ENCODE results near the gene NRCAM. TPM values are rescaled to one million over a fixed set of nuclear protein-coding genes. Genes with fewer than 3 reads are reported as not detected.
A peak's percentile ranks its signal among the peaks of the same experiment; 100 is the strongest.

The NRCAM gene
- total and polyA plus RNA-seq, 2 donors (not counting 1 experiment from before 2014, with no cell fraction given), result 0.75 to 4.6 TPM

GRCh38 chr7:108112683-108113082, 343.6 kb downstream of the NRCAM start:
- 85% methylated on average over 2 of the region's 2 CpGs for WGBS (ENCODE audit: insufficient coverage)
- Histone ChIP-seq H3K79me2 (ENCODE audit: control insufficient read depth, insufficient read depth, low read length) (no peaks in the 10 kb centered on the region), H3K36me3 (replicated peaks in 1 of 2; ENCODE audit: control extremely low read depth in 1 of 2, control insufficient read depth in 1 of 2, extremely low read depth in 1 of 2, insufficient read depth in 2 of 2, low read length in 1 of 2) (no peaks in the 10 kb centered on the region), H2AFZ (ENCODE audit: insufficient read depth, low read depth, low read length, poor library complexity, severe bottlenecking) (no peak overlapping the region), H3K4me1 (ENCODE audit: control insufficient read depth in 2 of 2, insufficient read depth in 2 of 2, low read length in 2 of 2) (no peaks in the 10 kb centered on the region), H3K4me3 (ENCODE audit: control extremely low read depth in 1 of 5, extremely low read depth in 1 of 5, insufficient read depth in 1 of 5, low read depth in 2 of 5, low read length in 4 of 5) (no peak overlapping the region), H4K20me1 (ENCODE audit: control insufficient read depth, insufficient read depth, low read length, poor library complexity, severe bottlenecking) (no peaks in the 10 kb centered on the region), H3K9me3 (ENCODE audit: control extremely low read depth in 1 of 3, control insufficient read depth in 2 of 3, insufficient read depth in 1 of 3, low read length in 2 of 3) (no peaks in the 10 kb centered on the region), H3K27me3 (replicated peaks in 1 of 4; ENCODE audit: control extremely low read depth in 1 of 4, control insufficient read depth in 3 of 4, insufficient read depth in 4 of 4, low read length in 3 of 4) (no peaks in the 10 kb centered on the region), H3K4me2 (replicated peaks; ENCODE audit: low read depth, low read length, poor library complexity, severe bottlenecking) (no peak overlapping the region), H3K9ac (ENCODE audit: low read length) (no peak overlapping the region), H3K27ac (ENCODE audit: low read length in 2 of 2) (no peak overlapping the region)
- H3K27me3 Mint-ChIP-seq, result no peaks in the 10 kb centered on the region
- TF ChIP-seq CTCF (IDR thresholded peaks at IDR 0.05), result no peak
- TF ChIP-seq EZH2 (IDR thresholded peaks at IDR 0.05; ENCODE audit: borderline replicate concordance, insufficient read depth, low read depth, low read length, poor library complexity, severe bottlenecking), result no peak
- H3K9me3 Mint-ChIP-seq (ENCODE audit: insufficient read depth), result no peaks in the 10 kb centered on the region
- no peak for DNase-seq
- H3K4me3 Mint-ChIP-seq, result no peak overlapping the region
- CTCF ChIA-PET, result interaction anchor here (1.1 to 8.9 kb wide), 5 partner anchors 25 to 70 kb away, joined by 4 to 140 read pairs (median 6); no protein-coding TSS in a partner anchor
- H3K4me1 Mint-ChIP-seq, result no peaks in the 10 kb centered on the region
- no peak overlapping the region for H3K27ac Mint-ChIP-seq
- POLR2A ChIA-PET, result no interaction called here
- intact Hi-C loops (cut with micrococcal nuclease), result no loop called here
- ATAC-seq (ENCODE audit: low read depth), result no peak

GRCh38 chr7:108109221-108109908, 346.9 kb downstream of the NRCAM start:
- H3K4me3 ChIP-seq (ENCODE audit: control extremely low read depth in 1 of 5, extremely low read depth in 1 of 5, insufficient read depth in 1 of 5, low read depth in 2 of 5, low read length in 4 of 5), result no peak overlapping the region
- DNase-seq (peak; percentile 45), ATAC-seq (ENCODE audit: low read depth) (no peak)
- no peak overlapping the region for H3K27ac Mint-ChIP-seq
- CTCF ChIA-PET, result interaction anchor here (0.6 to 8.9 kb wide), 7 partner anchors 13 to 467 kb away, joined by 3 to 140 read pairs (median 4); no protein-coding TSS in a partner anchor
- H3K9me3 Mint-ChIP-seq (ENCODE audit: insufficient read depth), result no peaks in the 10 kb centered on the region
- TF ChIP-seq CTCF (IDR thresholded peaks at IDR 0.05) (peak; percentile 45), EZH2 (IDR thresholded peaks at IDR 0.05; ENCODE audit: borderline replicate concordance, insufficient read depth, low read depth, low read length, poor library complexity, severe bottlenecking) (no peak)
- no peaks in the 10 kb centered on the region for H3K4me1 Mint-ChIP-seq
- H4K20me1 ChIP-seq (ENCODE audit: control insufficient read depth, insufficient read depth, low read length, poor library complexity, severe bottlenecking), result no peaks in the 10 kb centered on the region
- H3K36me3 ChIP-seq (replicated peaks in 1 of 2; ENCODE audit: control extremely low read depth in 1 of 2, control insufficient read depth in 1 of 2, extremely low read depth in 1 of 2, insufficient read depth in 2 of 2, low read length in 1 of 2), result no peaks in the 10 kb centered on the region
- no peak overlapping the region for H3K9ac ChIP-seq (ENCODE audit: low read length)
- no peak overlapping the region for H3K27ac ChIP-seq (ENCODE audit: low read length in 2 of 2)
- 61% methylated on average over 2 of the region's 2 CpGs for WGBS (ENCODE audit: insufficient coverage)
- POLR2A ChIA-PET, result no interaction called here
- H3K27me3 Mint-ChIP-seq, result peaks cover 6% of the 10 kb centered on the region
- intact Hi-C loops (cut with micrococcal nuclease), result loop anchor here (1.0 kb wide), 1 partner anchor 37 kb away; no protein-coding TSS in a partner anchor
- no peaks in the 10 kb centered on the region for H3K4me1 ChIP-seq (ENCODE audit: control insufficient read depth in 2 of 2, insufficient read depth in 2 of 2, low read length in 2 of 2)
- no peak overlapping the region for H3K4me2 ChIP-seq (replicated peaks; ENCODE audit: low read depth, low read length, poor library complexity, severe bottlenecking)
- no peaks in the 10 kb centered on the region for H3K79me2 ChIP-seq (ENCODE audit: control insufficient read depth, insufficient read depth, low read length)
- H3K9me3 ChIP-seq (ENCODE audit: control extremely low read depth in 1 of 3, control insufficient read depth in 2 of 3, insufficient read depth in 1 of 3, low read length in 2 of 3), result no peaks in the 10 kb centered on the region
- no peak overlapping the region for H2AFZ ChIP-seq (ENCODE audit: insufficient read depth, low read depth, low read length, poor library complexity, severe bottlenecking)
- H3K4me3 Mint-ChIP-seq, result no peak overlapping the region
- H3K27me3 ChIP-seq (replicated peaks in 1 of 4; ENCODE audit: control extremely low read depth in 1 of 4, control insufficient read depth in 3 of 4, insufficient read depth in 4 of 4, low read length in 3 of 4), result no peaks in the 10 kb centered on the region

Measured in B cell (primary cell).